ENCODE measurements around the gene PHF19. TPM values are rescaled to one million over a fixed set of nuclear protein-coding genes. Genes with fewer than 3 reads are reported as not detected.

The PHF19 gene
- total and polyA plus RNA-seq, 2 donors (not counting 3 experiments of a cell fraction or from before 2014, with no cell fraction given): 102 to 153 TPM

DNA sequence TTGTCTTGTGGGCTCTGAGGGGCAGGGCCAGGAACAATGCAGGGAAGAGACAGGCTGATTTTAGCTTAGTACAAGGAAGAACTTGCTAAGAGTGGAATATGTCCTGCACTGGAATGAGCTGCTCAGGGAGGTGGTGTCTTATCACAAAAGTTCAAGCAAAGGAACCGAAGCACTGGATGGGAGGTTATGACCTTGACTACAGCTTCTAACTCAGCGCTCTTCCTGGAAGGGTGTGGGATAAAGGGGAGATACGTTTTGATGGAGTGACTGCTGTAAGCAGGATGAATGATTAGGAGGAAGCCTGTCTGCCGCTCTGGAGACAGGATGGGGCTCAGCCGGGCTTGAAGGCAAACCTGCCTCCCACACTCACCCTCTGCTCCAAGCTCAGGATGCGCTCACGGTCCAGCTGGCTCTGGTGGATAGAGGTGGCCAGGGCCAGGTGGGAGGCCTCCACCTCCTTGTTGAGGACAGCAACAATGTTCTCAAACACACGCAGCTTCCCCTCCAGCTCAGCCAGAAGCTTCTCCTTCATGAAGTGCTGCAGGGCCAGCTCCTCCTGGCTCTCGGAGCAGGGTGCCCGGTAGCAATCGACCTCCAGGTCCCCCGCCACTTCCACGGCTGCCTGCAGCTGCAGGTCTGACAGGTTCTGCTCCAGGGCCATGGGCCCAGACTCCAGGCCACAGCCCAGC is 36.1 kb upstream of the PHF19 start:
- BruUV-seq (replicated peaks): no TSS peak
- Histone ChIP-seq H3K36me3 (ENCODE audit: control insufficient read depth in 2 of 2, extremely low read depth in 1 of 2, insufficient read depth in 2 of 2, low read length in 2 of 2) (no peaks in the 10 kb centered on the region), H3K79me2 (ENCODE audit: control insufficient read depth, insufficient read depth, low read length) (no peaks in the 10 kb centered on the region), H2AFZ (ENCODE audit: low read depth, low read length) (no peak overlapping the region), H3K4me1 (ENCODE audit: control insufficient read depth, extremely low read depth, insufficient read depth, low read length) (peaks cover 6% of the 10 kb centered on the region), H4K20me1 (replicated peaks; ENCODE audit: control insufficient read depth, extremely low read depth, insufficient read depth, low read length) (no peaks in the 10 kb centered on the region), H3K27me3 (ENCODE audit: control insufficient read depth in 2 of 2, insufficient read depth in 2 of 2, low read length in 2 of 2) (no peaks in the 10 kb centered on the region), H3K9me3 (replicated peaks; ENCODE audit: control insufficient read depth, insufficient read depth, low read length) (no peaks in the 10 kb centered on the region), H3K4me3 (replicated peaks in 1 of 3; ENCODE audit: insufficient read depth in 1 of 3, low read depth in 1 of 3, low read length in 3 of 3) (no peak overlapping the region), H3K4me2 (ENCODE audit: insufficient read depth, low read length) (no peak overlapping the region), H3K9me1 (replicated peaks; ENCODE audit: control insufficient read depth, extremely low read depth, insufficient read depth, low read length) (no peaks in the 10 kb centered on the region), H3K27ac (ENCODE audit: insufficient read depth, low read depth, low read length) (no peak overlapping the region), H3K9ac (replicated peaks; ENCODE audit: extremely low read depth, insufficient read depth, low read length) (no peak overlapping the region)
- DNase-seq (ENCODE audit: low read depth, low spot score) (no peak), FAIRE-seq (no peak)
- CTCF ChIA-PET: interaction anchor here (1.3 to 1.5 kb wide), 2 partner anchors 69 to 147 kb away, joined by 3 to 4 read pairs; no protein-coding TSS in a partner anchor
- POLR2A ChIA-PET: no interaction called here
- TF ChIP-seq POLR2AphosphoS5 (IDR thresholded peaks at IDR 0.05; ENCODE audit: insufficient read depth, low read depth, low read length) (no peak), JUN (IDR thresholded peaks at IDR 0.05; ENCODE audit: borderline replicate concordance, insufficient read depth, insufficient read length, low read depth) (no peak), CTCF (IDR thresholded peaks at IDR 0.05; ENCODE audit: extremely low read depth in 1 of 2, insufficient read depth in 1 of 2, low read depth in 1 of 2, low read length in 2 of 2) (no peak), EZH2 (IDR thresholded peaks at IDR 0.05; ENCODE audit: borderline replicate concordance, low read depth, low read length, severe bottlenecking) (no peak), MYC (IDR thresholded peaks at IDR 0.05; ENCODE audit: low read depth, low read length) (no peak), GATA2 (IDR thresholded peaks at IDR 0.05; ENCODE audit: insufficient read depth, insufficient read length, low read depth, low read length) (no peak), POLR2A (IDR thresholded peaks at IDR 0.05; ENCODE audit: low read depth, low read length) (no peak), FOS (IDR thresholded peaks at IDR 0.05; ENCODE audit: borderline replicate concordance, insufficient read depth, low read length) (no peak)
- TF ChIP-seq, protein P1, sequence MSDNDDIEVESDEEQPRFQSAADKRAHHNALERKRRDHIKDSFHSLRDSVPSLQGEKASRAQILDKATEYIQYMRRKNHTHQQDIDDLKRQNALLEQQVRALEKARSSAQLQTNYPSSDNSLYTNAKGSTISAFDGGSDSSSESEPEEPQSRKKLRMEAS (IDR thresholded peaks at IDR 0.05; ENCODE audit: insufficient read depth, insufficient read length): no peak
- intact Hi-C loops (cut with micrococcal nuclease) (no loop called here), dilution Hi-C loops (cut with MboI; ENCODE audit: extremely low pct_ligation_motif_present, low sequenced_read_pairs) (no loop called here)
